ENCODE measurements around the gene ZNF716.

Gene ZNF716

GRCh38 chr7:57415730-57416129, 34.2 kb upstream of the ZNF716 start:
- H3K4me3 ChIP-seq (ENCODE audit: low read depth, low read length) = no peak overlapping the region
- in situ Hi-C loops (cut with HindIII; ENCODE audit: low sequenced_read_pairs) = no loop called here
- DNase-seq (ENCODE audit: low read depth) = no peak
- no peak for TF ChIP-seq CTCF (IDR thresholded peaks at IDR 0.05; ENCODE audit: low read depth, low read length, missing control alignments)

- no peak for TF ChIP-seq CTCF (IDR thresholded peaks at IDR 0.05; ENCODE audit: low read depth, low read length, missing control alignments)
- in situ Hi-C loops (cut with HindIII; ENCODE audit: low sequenced_read_pairs) = no loop called here
- no peak overlapping the region for H3K4me3 ChIP-seq (ENCODE audit: low read depth, low read length)
- DNase-seq (ENCODE audit: low read depth) = no peak
Measured at GRCh38 chr7:57416601-57417358, 33.2 kb upstream of the ZNF716 start.

- no peak for DNase-seq (ENCODE audit: low read depth)
- TF ChIP-seq CTCF (IDR thresholded peaks at IDR 0.05; ENCODE audit: low read depth, low read length, missing control alignments) = no peak
- in situ Hi-C loops (cut with HindIII; ENCODE audit: low sequenced_read_pairs) = no loop called here
- no peak overlapping the region for H3K4me3 ChIP-seq (ENCODE audit: low read depth, low read length)
Measured at GRCh38 chr7:57417736-57418135, 32.2 kb upstream of the ZNF716 start.

- no peak for DNase-seq (ENCODE audit: low read depth)
- no peak for TF ChIP-seq CTCF (IDR thresholded peaks at IDR 0.05; ENCODE audit: low read depth, low read length, missing control alignments)
- in situ Hi-C loops (cut with HindIII; ENCODE audit: low sequenced_read_pairs) = no loop called here
- H3K4me3 ChIP-seq (ENCODE audit: low read depth, low read length) = no peak overlapping the region
Measured at GRCh38 chr7:57423768-57424167, 26.2 kb upstream of the ZNF716 start.

GRCh38 chr7:57424515-57425238, 25.3 kb upstream of the ZNF716 start:
- no peak for DNase-seq (ENCODE audit: low read depth)
- TF ChIP-seq CTCF (IDR thresholded peaks at IDR 0.05; ENCODE audit: low read depth, low read length, missing control alignments) = no peak
- in situ Hi-C loops (cut with HindIII; ENCODE audit: low sequenced_read_pairs) = no loop called here
- no peak overlapping the region for H3K4me3 ChIP-seq (ENCODE audit: low read depth, low read length)

GRCh38 chr7:57425239-57425944, 24.6 kb upstream of the ZNF716 start:
- in situ Hi-C loops (cut with HindIII; ENCODE audit: low sequenced_read_pairs) = no loop called here
- H3K4me3 ChIP-seq (ENCODE audit: low read depth, low read length) = no peak overlapping the region
- no peak for TF ChIP-seq CTCF (IDR thresholded peaks at IDR 0.05; ENCODE audit: low read depth, low read length, missing control alignments)
- no peak for DNase-seq (ENCODE audit: low read depth)

Data from astrocyte of the cerebellum (primary cell).